ENCODE measurements around the gene FGFR1OP2.

GRCh38 chr12:26935636-26936378, 2.5 kb upstream of the FGFR1OP2 start:
- no peak for TF ChIP-seq POLR2AphosphoS5 (IDR thresholded peaks at IDR 0.05; ENCODE audit: low read depth, low read length)
- TF ChIP-seq REST (IDR thresholded peaks at IDR 0.05; ENCODE audit: insufficient read depth in 1 of 2, low read depth in 2 of 2, low read length in 2 of 2): no peak
- TF ChIP-seq TAF1 (IDR thresholded peaks at IDR 0.05; ENCODE audit: borderline replicate concordance, insufficient read depth, low read length): no peak
- TF ChIP-seq SIN3A (IDR thresholded peaks at IDR 0.05; ENCODE audit: borderline replicate concordance, insufficient read depth, low read length): no peak
- TF ChIP-seq FOXP2 (optimal IDR thresholded peaks at IDR 0.05; ENCODE audit: borderline replicate concordance, extremely low read depth, extremely low read length, insufficient read depth): no peak
